Ramos (cell line): ENCODE results near the gene GABRE.
"Not testable (repeated sequence)": the region's sequence is repeated elsewhere in the genome, so short reads cannot be mapped to it uniquely, and the experiment has no call there.

Source experiments
- in situ Hi-C: fragments of 300-500 bp; cut with MboI; formaldehyde crosslinking; loops from one replicate; pipeline ENCODE4 v1.14.3; 2022; ENCODE audit warnings: low sequenced_read_pairs; ENCODE audit not compliant: unreplicated experiment

The GABRE gene

DNA sequence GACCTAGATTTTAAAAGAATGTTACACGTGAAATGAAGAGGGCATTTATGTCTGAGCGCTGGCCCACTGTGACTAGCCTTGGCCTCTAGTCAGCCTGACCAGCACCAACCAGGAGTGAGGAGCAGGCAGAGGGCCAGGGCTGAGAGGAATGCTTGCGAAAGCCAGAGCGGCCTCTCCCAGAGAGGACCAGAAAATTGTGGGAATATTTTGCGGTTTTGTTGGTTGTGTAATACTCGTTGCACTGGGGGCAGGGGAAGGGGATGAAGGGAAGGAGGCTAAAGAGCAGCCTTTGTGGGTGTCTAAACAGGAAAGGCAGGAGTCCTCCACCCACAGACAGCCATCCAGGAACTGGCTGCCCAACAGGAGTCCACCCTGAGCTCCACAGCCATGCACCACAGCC, 3.8 kb downstream of the GABRE start:
- in situ Hi-C loops = no loop called here

- in situ Hi-C loops = no loop called here
Measured at GRCh38 chrX:151970027-151970426, 4.4 kb downstream of the GABRE start.

DNA sequence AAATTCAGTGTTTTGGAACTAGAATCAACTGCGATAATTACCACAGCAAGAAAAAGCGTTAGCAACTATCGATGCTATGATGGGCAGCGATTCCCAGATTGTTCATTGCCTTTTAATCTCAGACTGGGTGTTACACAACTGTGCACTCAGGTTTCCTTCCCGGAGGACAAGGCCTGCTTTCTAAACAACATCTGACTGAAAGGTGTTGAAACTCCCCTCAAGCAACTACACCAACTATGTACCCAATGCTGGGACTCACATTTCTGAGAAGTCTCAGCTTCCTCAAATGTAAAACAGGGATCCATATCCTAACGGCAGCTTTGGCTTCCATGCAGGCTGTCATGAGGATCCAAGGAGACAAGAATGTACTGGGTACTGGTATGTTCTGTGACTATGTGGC, 8.2 kb downstream of the GABRE start:
- in situ Hi-C loops = no loop called here

- in situ Hi-C loops = no loop called here
Measured at GRCh38 chrX:151962034-151962433, 12.4 kb downstream of the GABRE start.

- in situ Hi-C loops = no loop called here
Measured at GRCh38 chrX:151958101-151958500, 16.4 kb downstream of the GABRE start.

DNA sequence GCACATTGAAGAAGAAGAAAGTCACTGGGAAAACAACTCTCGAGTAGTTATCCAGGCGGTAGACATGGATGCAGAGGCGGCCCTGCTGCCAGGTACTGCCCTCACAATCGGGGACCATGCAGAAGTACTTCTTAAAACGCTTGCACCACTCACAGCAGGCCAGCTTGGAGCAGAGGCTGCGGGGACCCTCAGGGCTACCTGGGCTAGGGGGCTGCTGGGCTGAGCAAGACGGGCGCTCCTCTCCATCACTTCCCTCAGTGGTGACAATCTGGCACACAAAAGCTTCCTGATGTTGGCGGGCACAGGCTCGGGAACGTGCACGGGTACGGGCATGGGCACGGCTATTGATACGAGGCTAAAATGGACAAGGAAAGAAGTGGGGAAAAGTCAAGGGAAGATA, 19.7 kb downstream of the GABRE start:
- in situ Hi-C loops = no loop called here

GRCh38 chrX:151938172-151938571, 36.3 kb downstream of the GABRE start:
- in situ Hi-C loops = no loop called here

- in situ Hi-C loops = no loop called here
Measured at GRCh38 chrX:151935358-151935757, 39.1 kb downstream of the GABRE start.

- in situ Hi-C loops = no loop called here
Measured at GRCh38 chrX:151929126-151929525, 45.4 kb downstream of the GABRE start.

- in situ Hi-C loops = no loop called here
Measured at GRCh38 chrX:151923648-151924047, 50.8 kb downstream of the GABRE start.

GRCh38 chrX:151922692-151923091, 51.8 kb downstream of the GABRE start:
- in situ Hi-C loops = no loop called here

DNA sequence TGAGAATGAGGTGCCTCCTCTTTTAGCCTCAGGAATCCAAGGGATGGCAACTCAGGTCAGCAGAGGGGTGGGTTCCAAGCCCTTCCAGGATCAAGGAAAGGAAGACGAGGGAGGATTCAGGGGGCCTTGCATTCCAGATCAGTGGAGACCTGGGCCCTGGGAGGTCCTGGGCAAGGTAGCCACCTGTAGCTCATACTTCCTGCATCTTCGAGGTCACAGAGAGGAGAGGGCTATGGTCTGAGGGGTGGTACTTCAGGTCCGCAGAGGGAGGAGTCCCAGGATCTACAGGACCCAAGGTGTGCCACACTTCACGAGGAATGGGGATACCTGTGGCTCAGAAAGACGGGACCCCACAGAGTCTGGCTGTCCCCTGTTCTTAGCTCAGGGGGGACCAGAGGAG, 52.6 kb downstream of the GABRE start:
- in situ Hi-C loops = no loop called here

DNA sequence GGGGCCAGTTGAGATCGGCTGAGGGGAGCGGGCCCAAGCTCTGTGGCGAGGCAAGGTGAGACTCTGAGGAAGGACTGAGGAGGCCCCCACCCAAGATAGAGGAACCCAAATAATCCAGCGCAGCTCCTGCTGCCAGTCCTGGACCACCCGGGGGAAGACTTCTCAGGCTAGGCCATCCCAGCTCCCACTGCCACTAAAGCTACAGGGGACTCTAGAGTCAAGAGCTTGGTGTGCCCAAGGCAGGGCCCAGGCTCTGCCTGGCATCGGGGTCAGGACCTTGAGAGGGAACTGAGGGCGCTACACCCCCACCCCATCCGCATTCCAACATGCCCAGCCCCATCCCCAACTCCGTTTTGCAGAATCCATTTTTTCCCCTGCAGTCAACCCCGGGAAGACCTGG, 53.2 kb downstream of the GABRE start:
- in situ Hi-C loops = no loop called here

DNA sequence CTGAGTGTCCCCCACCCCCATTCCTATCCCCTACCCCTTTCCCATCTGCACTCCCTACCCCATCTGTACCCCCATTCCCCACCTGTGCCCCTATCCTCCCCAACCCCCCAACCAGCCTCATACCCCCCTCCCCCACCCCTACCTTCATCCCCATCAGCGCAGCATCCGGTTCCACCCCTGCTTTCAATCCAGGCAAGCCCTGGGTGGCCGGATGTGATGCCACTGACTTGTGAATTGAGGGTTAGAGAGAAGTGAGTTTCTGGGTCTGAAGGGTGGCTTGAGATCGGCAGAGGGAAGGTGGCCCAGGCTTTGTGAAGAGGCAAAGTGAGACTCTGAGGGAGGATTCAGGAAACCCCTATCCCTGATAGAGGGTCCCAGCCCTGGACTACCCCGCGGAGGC, 53.9 kb downstream of the GABRE start:
- in situ Hi-C loops = no loop called here

GRCh38 chrX:151920101-151920500, 54.4 kb downstream of the GABRE start:
- in situ Hi-C loops = no loop called here

DNA sequence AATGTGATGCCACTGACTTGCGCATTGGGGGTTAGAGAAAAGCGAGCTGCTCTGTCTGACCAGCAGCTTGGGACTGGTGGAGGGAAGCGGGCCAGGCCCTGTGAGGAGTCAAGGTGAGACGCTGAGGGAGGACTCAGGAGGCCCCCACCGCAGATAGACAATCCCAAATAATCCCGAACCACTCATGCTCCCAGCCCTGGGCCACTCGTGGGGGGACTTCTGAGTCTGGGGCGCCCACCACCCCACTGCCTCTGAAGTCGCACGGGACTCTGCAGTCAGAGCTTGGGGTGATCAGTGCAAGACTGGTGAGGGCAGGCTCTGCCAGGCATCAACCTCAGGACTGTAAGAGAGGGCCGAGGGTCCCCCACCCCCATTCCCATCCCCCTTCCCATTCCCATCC, 54.9 kb downstream of the GABRE start:
- in situ Hi-C loops = no loop called here

DNA sequence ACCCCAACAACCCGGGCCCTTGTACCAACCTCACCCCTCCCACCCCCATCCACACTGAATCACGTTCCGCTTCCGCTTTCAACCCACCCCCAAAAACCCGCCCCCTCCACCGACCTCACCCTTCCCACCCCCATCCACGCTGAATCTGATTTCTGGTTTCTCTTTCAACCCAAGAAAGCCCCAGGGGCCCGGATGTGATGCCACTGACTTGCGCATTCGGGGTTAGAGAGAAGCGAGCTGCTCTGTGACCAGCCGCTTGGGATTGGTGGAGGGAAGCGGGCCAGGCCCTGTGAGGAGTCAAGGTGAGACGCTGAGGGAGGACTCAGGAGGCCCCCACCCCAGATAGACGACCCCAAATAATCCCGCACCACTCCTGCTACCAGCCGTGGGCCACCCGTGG, 55.7 kb downstream of the GABRE start:
- in situ Hi-C loops = not testable (repeated sequence)

GRCh38 chrX:151912780-151913179, 61.7 kb downstream of the GABRE start, which contains the start of gene MAGEA4:
MAGEA4 (plus strand) TSS chrX:151912889; CDS start chrX:151923665, 10,776 bp downstream.
- in situ Hi-C loops = no loop called here

DNA sequence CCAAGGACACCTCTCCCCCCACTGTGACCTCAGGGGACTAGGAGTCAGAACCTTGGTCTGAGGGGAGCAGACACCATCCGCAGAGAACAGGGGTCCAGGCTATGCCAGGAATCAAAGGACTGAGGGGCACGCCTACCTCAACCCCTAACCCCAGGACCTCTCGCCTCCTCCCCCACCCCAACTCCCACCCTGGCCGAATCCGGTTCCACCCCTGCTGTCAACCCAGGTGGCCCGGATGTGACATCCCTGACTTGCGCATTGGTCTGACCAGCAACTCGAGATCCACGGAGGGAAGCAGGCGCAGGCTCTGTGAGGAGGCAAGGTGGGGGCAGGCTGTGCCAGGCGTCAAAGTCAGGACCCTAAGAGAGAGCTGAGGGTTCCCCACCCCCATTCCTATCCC, 62.3 kb downstream of the GABRE start:
- in situ Hi-C loops = no loop called here

- in situ Hi-C loops = no loop called here
Measured at GRCh38 chrX:151904989-151905388, 69.5 kb downstream of the GABRE start.
